ENCODE results near the gene TMEM18.

DNA sequence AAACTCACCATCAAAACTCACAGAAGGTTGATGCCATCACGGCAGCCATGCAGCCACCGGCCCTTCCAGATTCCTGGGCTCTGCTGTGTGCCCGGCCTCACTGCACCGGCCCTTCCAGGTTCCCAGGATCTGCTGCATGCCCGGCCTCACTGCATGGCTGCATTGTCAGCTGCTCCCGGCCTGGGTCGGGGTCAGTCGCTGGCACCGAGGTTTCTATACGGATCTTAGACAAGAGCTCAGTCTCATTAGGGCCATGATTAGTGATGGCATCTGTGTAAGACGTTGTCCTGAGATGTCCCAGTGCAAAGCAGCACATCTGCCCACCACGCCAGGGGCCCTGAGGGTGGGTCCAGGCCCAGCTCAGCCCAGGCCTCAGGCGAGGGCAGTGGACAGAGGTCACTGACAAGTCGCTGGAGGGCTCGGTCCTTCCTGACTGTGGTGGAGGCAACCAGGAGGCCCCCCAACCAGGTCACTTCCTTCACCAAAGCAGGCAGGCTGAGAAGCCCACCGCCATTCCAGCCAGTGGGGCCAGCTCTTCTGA, 29.4 kb downstream of the TMEM18 start:
- TF ChIP-seq EZH2 (IDR thresholded peaks at IDR 0.05) (no peak), CTCF (IDR thresholded peaks at IDR 0.05) (no peak)

Data from neural progenitor cell (in vitro differentiated cells).